GM21576 (cell line): ENCODE results near the gene HEPN1.

Source experiments
- ATAC-seq: cut with Tn5 transposase; IDR thresholded peaks from one replicate; pipeline ENCODE4 v1.9.1; 2021; ENCODE audit warnings: mild to moderate bottlenecking, moderate library complexity; ENCODE audit not compliant: unreplicated experiment

The HEPN1 gene

GRCh38 chr11:124899383-124900145 is 19.5 kb upstream of the HEPN1 start:
- ATAC-seq = no peak

- ATAC-seq = no peak
Observed at GRCh38 chr11:124900464-124900863, 18.6 kb upstream of the HEPN1 start.

GRCh38 chr11:124902616-124903015 is 16.4 kb upstream of the HEPN1 start:
- no peak for ATAC-seq

- ATAC-seq = no peak
Observed at GRCh38 chr11:124915541-124916369, 3.3 kb upstream of the HEPN1 start.

GRCh38 chr11:124916370-124916710 is 2.7 kb upstream of the HEPN1 start:
- ATAC-seq = no peak

- no peak for ATAC-seq
Observed at GRCh38 chr11:124917115-124917637, 1.9 kb upstream of the HEPN1 start.

GRCh38 chr11:124919898-124920297 is 848 bp downstream of the HEPN1 start:
- no peak for ATAC-seq

GRCh38 chr11:124920356-124920755 is 1.3 kb downstream of the HEPN1 start:
- ATAC-seq = no peak

- ATAC-seq = peak; percentile 54
Observed at GRCh38 chr11:124920870-124921609, 2.0 kb downstream of the HEPN1 start.

GRCh38 chr11:124922831-124923230 is 3.8 kb downstream of the HEPN1 start:
- no peak for ATAC-seq

GRCh38 chr11:124923296-124923695 is 4.2 kb downstream of the HEPN1 start:
- ATAC-seq = no peak

GRCh38 chr11:124928942-124929665 is 10.1 kb downstream of the HEPN1 start:
- ATAC-seq = no peak

GRCh38 chr11:124930799-124931198 is 11.7 kb downstream of the HEPN1 start:
- peak; percentile 91 for ATAC-seq

- ATAC-seq = no peak
Observed at GRCh38 chr11:124934862-124935547, 16.0 kb downstream of the HEPN1 start.

GRCh38 chr11:124935548-124936514 is 16.8 kb downstream of the HEPN1 start, which contains the start of gene HEPACAM:
TSS of gene HEPACAM (minus strand) at chr11:124936047. CDS start at chr11:124936006, 41 bp downstream.
- no peak for ATAC-seq

GRCh38 chr11:124937336-124937935 is 18.4 kb downstream of the HEPN1 start:
- no peak for ATAC-seq

- no peak for ATAC-seq
Observed at GRCh38 chr11:124938206-124938765, 19.2 kb downstream of the HEPN1 start.

- ATAC-seq = no peak
Observed at GRCh38 chr11:124938970-124939369, 19.9 kb downstream of the HEPN1 start.
